PC-9 (cell line): ENCODE data around the gene RBBP4. TPM values are rescaled to one million over a fixed set of nuclear protein-coding genes. Genes with fewer than 3 reads are reported as not detected.

Experiments used
- BruUV-seq: library from RNA; stranded (reverse); fragments of 400-500 nt; replicated peaks from 2 replicates; lab custom pipeline; 2021; lab: Mats Ljungman, UMichigan
- CTCF ChIA-PET: fragments of 300-600 bp; sonication (Branson Sonifier 250); formaldehyde crosslinking; loops from one replicate; lab custom pipeline; 2022; ENCODE audit warnings: antibody characterized with exemption; lab: Charles Lee
- POLR2A ChIA-PET: fragments of 300-600 bp; sonication (Branson Sonifier 250); formaldehyde crosslinking; loops from one replicate; lab custom pipeline; 2022; ENCODE audit warnings: antibody characterized with exemption; ENCODE audit not compliant: unreplicated experiment; lab: Charles Lee
- DNase-seq, 2 experiments: peaks; one replicate each; pipeline versions ENCODE4 v3.0.0 to v3.0.0-alpha.2; 2015 to 2022; ENCODE audit warnings: mixed read lengths in 1 of 2
- H2AFZ ChIP-seq: fragments of 200-600 bp; sonication (generic); 2 replicates; pipeline ENCODE4 v1.8.1; 2017; ENCODE audit warnings: antibody characterized with exemption
- H3F3A ChIP-seq: fragments of 200-600 bp; sonication (generic); 2 replicates; pipeline ENCODE4 v1.8.1; 2017; ENCODE audit warnings: antibody characterized with exemption, mild to moderate bottlenecking, low read depth; ENCODE audit not compliant: insufficient read depth
- H3K27ac ChIP-seq: fragments of 200-600 bp; sonication (generic); 2 replicates; pipeline ENCODE4 v1.6.1; 2016; ENCODE audit warnings: mixed run types
- H3K27me3 ChIP-seq: fragments of 200-600 bp; sonication (generic); 2 replicates; pipeline ENCODE4 v1.6.1; 2016; ENCODE audit warnings: low read depth, mixed run types; ENCODE audit not compliant: insufficient read depth
- H3K36me3 ChIP-seq: fragments of 200-600 bp; sonication (generic); 2 replicates; pipeline ENCODE4 v1.6.1; 2016; ENCODE audit warnings: low read depth, mixed run types
- H3K4me1 ChIP-seq: fragments of 200-600 bp; sonication (generic); replicated peaks from 2 replicates; pipeline ENCODE4 v1.6.1; 2016; ENCODE audit warnings: mixed run types; ENCODE audit not compliant: insufficient read depth
- H3K4me2 ChIP-seq: fragments of 200-600 bp; sonication (generic); 2 replicates; pipeline ENCODE4 v1.6.1; 2017; ENCODE audit warnings: mixed run types
- H3K4me3 ChIP-seq: fragments of 200-600 bp; sonication (generic); 2 replicates; pipeline ENCODE4 v1.6.1; 2016; ENCODE audit warnings: mixed run types
- H3K79me2 ChIP-seq: fragments of 200-600 bp; sonication (generic); 2 replicates; pipeline ENCODE4 v1.6.1; 2017; ENCODE audit warnings: low read depth, mixed run types
- H3K9me2 ChIP-seq: fragments of 200-600 bp; sonication (generic); 2 replicates; pipeline ENCODE4 v1.8.1; 2017; ENCODE audit warnings: mild to moderate bottlenecking; ENCODE audit not compliant: insufficient read depth
- H3K9me3 ChIP-seq: fragments of 200-600 bp; sonication (generic); 2 replicates; pipeline ENCODE4 v1.8.1; 2016; ENCODE audit warnings: low read depth; ENCODE audit not compliant: insufficient read depth
- H4K20me1 ChIP-seq: fragments of 200-600 bp; sonication (generic); 2 replicates; pipeline ENCODE4 v1.8.1; 2017; ENCODE audit not compliant: insufficient read depth
- EZH2 ChIP-seq: fragments of 200-600 bp; sonication (generic); IDR thresholded peaks from 2 replicates; pipeline ENCODE4 v1.8.0; 2017; ENCODE audit warnings: antibody characterized with exemption, low read depth
- intact Hi-C: fragments of 100-400 bp; cut with micrococcal nuclease; formaldehyde crosslinking; loops from one replicate; pipeline ENCODE4 v1.10.0; 2022; ENCODE audit not compliant: unreplicated experiment
- total RNA-seq: library from RNA; stranded (reverse); gene quantifications from 2 replicates; pipeline ENCODE4 v1.2.3, GENCODE V29; 2021
- TF ChIP-seq, protein P1 (sequence below): fragments of 200-600 bp; sonication (generic); conservative IDR thresholded peaks from 2 replicates; pipeline ENCODE4 v1.6.1; 2017; ENCODE audit warnings: mixed run types, antibody characterized with exemption, mild to moderate bottlenecking, moderate library complexity

RBBP4 gene
- total RNA-seq, 1 experiment from 2014 or later = 206 TPM

DNA sequence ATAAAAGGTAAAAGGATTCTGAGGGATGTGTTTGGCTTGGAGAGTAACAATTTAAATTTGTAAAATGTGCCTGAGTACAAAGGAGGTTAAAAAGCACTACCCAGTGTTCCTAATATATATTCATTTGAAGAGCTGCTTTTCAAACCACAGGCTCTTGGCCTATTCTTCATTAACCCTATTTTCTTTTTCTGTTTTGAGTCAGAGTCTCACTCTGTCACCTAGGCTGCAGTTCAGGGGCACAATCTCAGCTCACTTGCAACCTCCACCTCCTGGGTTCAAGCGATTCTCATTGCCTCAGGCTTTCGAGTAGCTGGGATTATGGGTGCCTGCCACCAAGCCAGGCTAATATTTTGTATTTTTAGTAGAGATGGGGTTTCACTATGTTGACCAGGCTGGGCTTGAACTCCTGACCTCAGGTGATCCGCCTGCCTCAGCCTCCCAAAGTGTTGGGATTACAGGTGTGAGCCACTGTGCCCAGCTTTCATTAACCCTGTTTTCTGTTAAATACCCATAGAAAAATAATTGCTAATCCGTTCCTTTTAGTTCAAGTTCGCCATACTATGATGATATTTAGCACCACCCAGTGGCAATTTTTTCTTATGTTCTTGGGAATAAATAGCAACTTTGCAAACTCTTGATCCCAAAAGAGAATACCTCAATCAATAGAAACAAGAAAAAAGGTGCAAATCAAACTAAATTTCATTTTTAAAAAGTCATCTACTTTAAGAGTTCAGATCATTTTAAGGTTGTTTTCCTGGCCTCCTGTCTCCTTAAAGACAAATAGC is 31.1 kb upstream of the RBBP4 start:
- intact Hi-C loops = loop anchor here (10.0 kb wide), 1 partner anchor 175 kb away; no protein-coding TSS in a partner anchor
- DNase-seq = no peak

DNA sequence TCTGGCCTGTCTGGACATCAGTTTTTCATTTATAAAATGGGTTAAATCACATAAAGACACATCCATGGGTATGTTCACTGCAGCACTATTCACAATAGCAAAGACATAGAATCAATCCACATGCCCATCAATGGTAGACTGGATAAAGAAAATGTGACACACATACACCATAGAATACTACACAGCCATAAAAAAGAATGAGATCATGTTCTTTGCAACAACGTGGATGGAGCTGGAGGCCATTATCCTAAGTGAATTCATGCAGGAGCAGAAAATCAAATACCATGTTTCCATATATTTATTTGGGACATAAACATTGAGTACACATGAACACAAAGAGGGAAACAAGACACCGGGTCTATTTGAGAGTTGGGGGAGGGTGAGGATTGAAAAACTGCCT is 28.8 kb upstream of the RBBP4 start:
- no peak overlapping the region for H3K27ac ChIP-seq

More for the DNA sequence above, 31.1 kb upstream of the RBBP4 start:
- ChIA-PET POLR2A (no interaction called here), CTCF (no interaction called here)
- no peak overlapping the region for H3K4me2 ChIP-seq
- H4K20me1 ChIP-seq = no peaks in the 10 kb centered on the region
- H3K9me3 ChIP-seq = no peaks in the 10 kb centered on the region
- no peaks in the 10 kb centered on the region for H3K9me2 ChIP-seq
- H3K27ac ChIP-seq = no peak overlapping the region
- no peaks in the 10 kb centered on the region for H3K79me2 ChIP-seq
- no peaks in the 10 kb centered on the region for H3K4me1 ChIP-seq
- no peak for TF ChIP-seq EZH2
- TF ChIP-seq, protein P1, sequence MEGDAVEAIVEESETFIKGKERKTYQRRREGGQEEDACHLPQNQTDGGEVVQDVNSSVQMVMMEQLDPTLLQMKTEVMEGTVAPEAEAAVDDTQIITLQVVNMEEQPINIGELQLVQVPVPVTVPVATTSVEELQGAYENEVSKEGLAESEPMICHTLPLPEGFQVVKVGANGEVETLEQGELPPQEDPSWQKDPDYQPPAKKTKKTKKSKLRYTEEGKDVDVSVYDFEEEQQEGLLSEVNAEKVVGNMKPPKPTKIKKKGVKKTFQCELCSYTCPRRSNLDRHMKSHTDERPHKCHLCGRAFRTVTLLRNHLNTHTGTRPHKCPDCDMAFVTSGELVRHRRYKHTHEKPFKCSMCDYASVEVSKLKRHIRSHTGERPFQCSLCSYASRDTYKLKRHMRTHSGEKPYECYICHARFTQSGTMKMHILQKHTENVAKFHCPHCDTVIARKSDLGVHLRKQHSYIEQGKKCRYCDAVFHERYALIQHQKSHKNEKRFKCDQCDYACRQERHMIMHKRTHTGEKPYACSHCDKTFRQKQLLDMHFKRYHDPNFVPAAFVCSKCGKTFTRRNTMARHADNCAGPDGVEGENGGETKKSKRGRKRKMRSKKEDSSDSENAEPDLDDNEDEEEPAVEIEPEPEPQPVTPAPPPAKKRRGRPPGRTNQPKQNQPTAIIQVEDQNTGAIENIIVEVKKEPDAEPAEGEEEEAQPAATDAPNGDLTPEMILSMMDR = peak; percentile 23; the same call in 1 of the 2 replicates
- H2AFZ ChIP-seq = no peak overlapping the region
- no peaks in the 10 kb centered on the region for H3K36me3 ChIP-seq
- peaks cover 22% of the 10 kb centered on the region for H3F3A ChIP-seq
- H3K4me3 ChIP-seq = no peak overlapping the region
- no peaks in the 10 kb centered on the region for H3K27me3 ChIP-seq
- BruUV-seq = no TSS peak

DNA sequence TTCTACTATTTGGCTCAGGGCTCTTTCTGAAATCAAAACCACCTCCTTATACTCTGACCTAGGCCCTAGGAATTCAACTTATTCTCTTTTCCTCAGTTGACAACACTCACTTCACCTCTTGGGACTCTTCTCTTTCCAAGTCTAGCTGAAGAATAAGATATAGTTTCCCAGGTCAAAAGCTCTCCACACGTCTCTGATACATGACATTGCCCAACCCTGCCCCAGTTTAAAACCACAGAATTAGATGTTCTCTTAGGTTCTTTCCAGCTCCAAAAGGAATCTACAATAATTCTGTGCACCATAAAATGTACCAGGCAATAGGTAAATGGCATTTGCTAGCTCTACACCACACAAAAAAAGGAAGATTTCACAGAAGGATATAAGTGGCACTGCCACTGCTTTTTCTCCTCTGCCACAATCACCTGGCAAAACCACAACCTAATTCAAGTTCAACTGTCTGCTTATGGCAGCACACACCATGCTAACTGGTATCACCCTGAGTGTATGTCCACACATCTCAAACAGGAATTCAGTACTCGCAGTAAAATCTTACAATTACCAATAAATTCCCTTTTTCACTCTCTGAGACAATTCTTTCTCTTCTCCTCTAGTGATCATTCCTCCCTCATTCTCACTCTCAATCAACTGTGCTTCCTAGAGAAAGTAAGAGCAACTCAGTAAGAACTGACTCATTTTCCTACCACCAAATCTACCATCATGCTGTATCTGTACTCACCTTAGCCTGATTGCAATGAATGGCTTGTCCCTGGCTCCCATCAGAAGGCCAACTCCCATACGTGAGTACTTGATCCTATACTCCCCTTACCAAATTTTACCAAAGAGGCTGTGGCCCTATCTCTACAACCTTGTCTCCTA is 28.0 kb upstream of the RBBP4 start:
- Histone ChIP-seq H3K4me2 (no peak overlapping the region), H3K27me3 (no peaks in the 10 kb centered on the region), H3K79me2 (no peaks in the 10 kb centered on the region), H3K9me2 (no peaks in the 10 kb centered on the region), H3K4me1 (no peaks in the 10 kb centered on the region), H3K36me3 (no peaks in the 10 kb centered on the region), H2AFZ (no peak overlapping the region), H3F3A (peaks cover 24% of the 10 kb centered on the region), H3K4me3 (no peak overlapping the region), H3K9me3 (no peaks in the 10 kb centered on the region), H3K27ac (no peak overlapping the region), H4K20me1 (no peaks in the 10 kb centered on the region)
- TF ChIP-seq, protein P1 = no peak
- no peak for TF ChIP-seq EZH2
- CTCF ChIA-PET = interaction anchor here (0.6 kb wide), 1 partner anchor 103 kb away, joined by 5 read pairs; no protein-coding TSS in a partner anchor
- POLR2A ChIA-PET = no interaction called here
- BruUV-seq = no TSS peak
- no peak for DNase-seq
- intact Hi-C loops = no loop called here

More for the DNA sequence above, 28.8 kb upstream of the RBBP4 start:
- DNase-seq = no peak
- TF ChIP-seq, protein P1 = no peak
- TF ChIP-seq EZH2 = no peak
- H3F3A ChIP-seq = peaks cover 24% of the 10 kb centered on the region
- H3K27me3 ChIP-seq = no peaks in the 10 kb centered on the region
- no TSS peak for BruUV-seq
- CTCF ChIA-PET = no interaction called here
- H2AFZ ChIP-seq = no peak overlapping the region
- intact Hi-C loops = no loop called here
- H3K4me2 ChIP-seq = no peak overlapping the region
- no peaks in the 10 kb centered on the region for H3K36me3 ChIP-seq
- H3K9me2 ChIP-seq = no peaks in the 10 kb centered on the region
- H3K4me3 ChIP-seq = no peak overlapping the region
- no peaks in the 10 kb centered on the region for H4K20me1 ChIP-seq
- POLR2A ChIA-PET = no interaction called here
- H3K4me1 ChIP-seq = no peaks in the 10 kb centered on the region
- H3K79me2 ChIP-seq = no peaks in the 10 kb centered on the region
- no peaks in the 10 kb centered on the region for H3K9me3 ChIP-seq
